Measurements from ENCODE around the gene ALDH18A1.
"Not testable (repeated sequence)": the region's sequence is repeated elsewhere in the genome, so short reads cannot be mapped to it uniquely, and the experiment has no call there.

Gene ALDH18A1

GRCh38 chr10:95640891-95641315, 15.6 kb downstream of the ALDH18A1 start:
- Histone ChIP-seq H3K4me3 (ENCODE audit: low read depth, low read length) (no peak overlapping the region), H3K4me1 (no peaks in the 10 kb centered on the region), H3K27me3 (no peaks in the 10 kb centered on the region), H3K9me3 (no peaks in the 10 kb centered on the region), H3K36me3 (peaks cover 49% of the 10 kb centered on the region)
- TF ChIP-seq CTCF (IDR thresholded peaks at IDR 0.05; ENCODE audit: low read depth, low read length), result no peak
- DNase-seq, result no peak

GRCh38 chr10:95637911-95638310, 18.6 kb downstream of the ALDH18A1 start:
- TF ChIP-seq CTCF (IDR thresholded peaks at IDR 0.05; ENCODE audit: low read depth, low read length), result no peak
- DNase-seq, result no peak
- Histone ChIP-seq H3K4me1 (no peaks in the 10 kb centered on the region), H3K9me3 (no peaks in the 10 kb centered on the region), H3K27me3 (no peaks in the 10 kb centered on the region), H3K4me3 (ENCODE audit: low read depth, low read length) (no peak overlapping the region), H3K36me3 (peaks cover 61% of the 10 kb centered on the region)

GRCh38 chr10:95637140-95637539, 19.4 kb downstream of the ALDH18A1 start:
- DNase-seq, result no peak
- no peaks in the 10 kb centered on the region for H3K9me3 ChIP-seq
- no peaks in the 10 kb centered on the region for H3K27me3 ChIP-seq
- no peaks in the 10 kb centered on the region for H3K4me1 ChIP-seq
- peaks cover 61% of the 10 kb centered on the region for H3K36me3 ChIP-seq
- TF ChIP-seq CTCF (IDR thresholded peaks at IDR 0.05; ENCODE audit: low read depth, low read length), result no peak
- H3K4me3 ChIP-seq (ENCODE audit: low read depth, low read length), result no peak overlapping the region

- H3K4me1 ChIP-seq, result no peaks in the 10 kb centered on the region
- no peak for TF ChIP-seq CTCF (IDR thresholded peaks at IDR 0.05; ENCODE audit: low read depth, low read length)
- no peak for DNase-seq
- H3K36me3 ChIP-seq, result peaks cover 62% of the 10 kb centered on the region
- no peak overlapping the region for H3K4me3 ChIP-seq (ENCODE audit: low read depth, low read length)
- no peaks in the 10 kb centered on the region for H3K27me3 ChIP-seq
- H3K9me3 ChIP-seq, result no peaks in the 10 kb centered on the region
Measured at GRCh38 chr10:95635319-95635733, 21.2 kb downstream of the ALDH18A1 start.

GRCh38 chr10:95628786-95629185, 27.7 kb downstream of the ALDH18A1 start:
- H3K4me1 ChIP-seq, result no peaks in the 10 kb centered on the region
- no peaks in the 10 kb centered on the region for H3K27me3 ChIP-seq
- no peaks in the 10 kb centered on the region for H3K9me3 ChIP-seq
- no peak for DNase-seq
- TF ChIP-seq CTCF (IDR thresholded peaks at IDR 0.05; ENCODE audit: low read depth, low read length), result no peak
- peaks cover 59% of the 10 kb centered on the region for H3K36me3 ChIP-seq
- H3K4me3 ChIP-seq (ENCODE audit: low read depth, low read length), result no peak overlapping the region

GRCh38 chr10:95626500-95626899, 30.0 kb downstream of the ALDH18A1 start:
- no peak for DNase-seq
- peaks cover 40% of the 10 kb centered on the region for H3K36me3 ChIP-seq

GRCh38 chr10:95620415-95620814, 36.1 kb downstream of the ALDH18A1 start:
- not testable (repeated sequence) for H3K27me3 ChIP-seq; DNase-seq; H3K4me3 ChIP-seq (ENCODE audit: low read depth, low read length); H3K4me1 ChIP-seq; H3K9me3 ChIP-seq
- H3K36me3 ChIP-seq, result peaks cover 48% of the 10 kb centered on the region

More at GRCh38 chr10:95626500-95626899, 30.0 kb downstream of the ALDH18A1 start:
- no peaks in the 10 kb centered on the region for H3K4me1 ChIP-seq
- no peaks in the 10 kb centered on the region for H3K9me3 ChIP-seq
- no peak overlapping the region for H3K4me3 ChIP-seq (ENCODE audit: low read depth, low read length)
- no peaks in the 10 kb centered on the region for H3K27me3 ChIP-seq
- TF ChIP-seq CTCF (IDR thresholded peaks at IDR 0.05; ENCODE audit: low read depth, low read length), result no peak

Data from BE2C (cell line).